HG02759 (cell line): ENCODE measurements around the gene COG1.
A peak's percentile ranks its signal among the peaks of the same experiment; 100 is the strongest.
"Not testable (repeated sequence)": the region's sequence is repeated elsewhere in the genome, so short reads cannot be mapped to it uniquely, and the experiment has no call there.

Experiments used
- ATAC-seq: cut with Tn5 transposase; IDR thresholded peaks from one replicate; pipeline ENCODE4 v1.9.1; 2021; ENCODE audit warnings: mild to moderate bottlenecking, moderate library complexity; ENCODE audit not compliant: unreplicated experiment

The COG1 gene, protein sequence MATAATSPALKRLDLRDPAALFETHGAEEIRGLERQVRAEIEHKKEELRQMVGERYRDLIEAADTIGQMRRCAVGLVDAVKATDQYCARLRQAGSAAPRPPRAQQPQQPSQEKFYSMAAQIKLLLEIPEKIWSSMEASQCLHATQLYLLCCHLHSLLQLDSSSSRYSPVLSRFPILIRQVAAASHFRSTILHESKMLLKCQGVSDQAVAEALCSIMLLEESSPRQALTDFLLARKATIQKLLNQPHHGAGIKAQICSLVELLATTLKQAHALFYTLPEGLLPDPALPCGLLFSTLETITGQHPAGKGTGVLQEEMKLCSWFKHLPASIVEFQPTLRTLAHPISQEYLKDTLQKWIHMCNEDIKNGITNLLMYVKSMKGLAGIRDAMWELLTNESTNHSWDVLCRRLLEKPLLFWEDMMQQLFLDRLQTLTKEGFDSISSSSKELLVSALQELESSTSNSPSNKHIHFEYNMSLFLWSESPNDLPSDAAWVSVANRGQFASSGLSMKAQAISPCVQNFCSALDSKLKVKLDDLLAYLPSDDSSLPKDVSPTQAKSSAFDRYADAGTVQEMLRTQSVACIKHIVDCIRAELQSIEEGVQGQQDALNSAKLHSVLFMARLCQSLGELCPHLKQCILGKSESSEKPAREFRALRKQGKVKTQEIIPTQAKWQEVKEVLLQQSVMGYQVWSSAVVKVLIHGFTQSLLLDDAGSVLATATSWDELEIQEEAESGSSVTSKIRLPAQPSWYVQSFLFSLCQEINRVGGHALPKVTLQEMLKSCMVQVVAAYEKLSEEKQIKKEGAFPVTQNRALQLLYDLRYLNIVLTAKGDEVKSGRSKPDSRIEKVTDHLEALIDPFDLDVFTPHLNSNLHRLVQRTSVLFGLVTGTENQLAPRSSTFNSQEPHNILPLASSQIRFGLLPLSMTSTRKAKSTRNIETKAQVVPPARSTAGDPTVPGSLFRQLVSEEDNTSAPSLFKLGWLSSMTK

DNA sequence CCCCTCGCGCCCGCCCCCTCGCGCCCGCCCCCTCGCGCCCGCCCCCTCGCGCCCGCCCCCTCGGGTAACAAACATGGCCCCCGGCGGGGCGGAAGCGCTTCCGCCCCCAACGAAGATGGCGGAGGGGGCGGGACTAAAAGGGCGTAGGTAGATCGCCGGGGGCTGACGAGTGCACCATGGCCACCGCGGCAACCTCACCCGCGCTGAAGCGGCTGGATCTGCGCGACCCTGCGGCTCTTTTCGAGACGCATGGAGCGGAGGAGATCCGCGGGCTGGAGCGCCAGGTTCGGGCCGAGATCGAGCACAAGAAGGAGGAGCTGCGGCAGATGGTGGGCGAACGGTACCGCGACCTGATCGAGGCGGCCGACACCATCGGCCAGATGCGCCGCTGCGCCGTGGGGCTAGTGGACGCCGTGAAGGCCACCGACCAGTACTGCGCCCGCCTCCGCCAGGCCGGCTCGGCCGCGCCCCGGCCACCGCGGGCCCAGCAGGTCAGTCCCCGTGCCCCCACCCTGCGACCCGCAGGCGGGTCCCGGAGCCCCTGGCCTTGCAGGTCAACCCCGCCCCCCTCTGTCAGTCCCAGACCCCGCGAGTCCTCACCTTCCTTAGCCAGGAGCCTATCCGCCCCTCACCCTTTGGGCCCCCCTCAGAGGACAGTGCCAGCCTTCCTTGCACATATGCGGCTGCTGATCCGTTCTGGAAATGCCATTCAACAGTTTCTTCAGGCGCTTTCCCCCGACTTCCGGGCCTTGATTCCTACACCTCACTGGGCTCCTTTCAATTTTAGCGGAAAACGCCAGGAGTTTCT is at the start of gene COG1:
Gene COG1 (plus strand): TSS at position 162 of the 808 bp plus-strand sequence. CDS start 15 bp downstream, at position 177.
- ATAC-seq, result peak; percentile 76

DNA sequence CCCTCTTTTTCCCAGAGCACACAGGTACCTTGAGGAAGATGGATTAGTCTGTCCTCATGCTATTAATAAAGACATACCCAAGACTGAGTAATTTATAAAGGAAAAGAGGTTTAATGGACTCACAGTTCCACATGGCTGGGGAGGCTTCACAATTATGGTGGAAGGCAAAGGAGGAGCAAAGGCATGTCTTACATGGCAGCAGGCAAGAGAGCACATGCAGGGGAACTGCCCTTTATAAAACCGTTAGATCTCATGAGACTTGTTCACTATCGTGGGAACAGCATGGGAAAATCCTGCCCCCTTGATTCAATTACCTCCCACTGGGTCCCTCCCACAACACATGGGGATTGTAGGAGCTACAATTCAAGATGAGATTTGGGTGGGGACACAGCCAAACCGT is 48.6 kb upstream of the COG1 start:
- ATAC-seq, result not testable (repeated sequence)

DNA sequence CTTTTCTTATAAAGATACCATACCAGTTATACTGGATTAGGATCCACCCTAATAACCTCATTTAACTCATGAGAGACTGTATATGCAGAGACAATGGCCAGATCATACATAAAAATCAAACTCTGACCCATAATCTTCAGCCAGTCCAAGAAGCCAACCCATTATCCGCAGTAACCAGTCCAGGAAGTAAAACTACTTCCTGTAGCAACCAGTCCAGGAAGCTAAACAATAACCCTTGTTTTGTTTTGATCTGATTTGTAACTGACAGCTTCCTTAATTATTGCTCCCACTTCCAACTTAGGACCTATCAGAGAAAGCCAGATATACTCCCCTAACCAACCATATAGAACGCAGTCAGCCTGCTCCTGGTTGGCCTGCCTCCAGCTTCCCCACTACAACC is 47.2 kb upstream of the COG1 start:
- no peak for ATAC-seq

DNA sequence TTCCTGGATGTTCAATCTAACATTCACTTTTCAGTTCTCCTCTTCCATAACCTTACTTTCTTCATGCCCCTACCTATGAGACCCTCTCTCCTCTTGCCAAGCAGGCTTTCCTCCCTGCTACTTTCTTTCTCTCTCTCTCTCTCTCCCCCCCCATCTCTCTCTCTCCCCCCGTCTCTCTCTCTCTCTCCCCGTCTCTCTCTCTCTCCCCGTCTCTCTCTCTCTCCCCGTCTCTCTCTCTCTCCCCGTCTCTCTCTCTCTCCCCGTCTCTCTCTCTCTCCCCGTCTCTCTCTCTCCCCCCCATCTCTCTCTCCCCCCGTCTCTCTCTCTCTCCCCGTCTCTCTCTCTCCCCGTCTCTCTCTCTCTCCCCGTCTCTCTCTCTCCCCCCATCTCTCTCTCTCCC is 45.1 kb upstream of the COG1 start:
- ATAC-seq, result not testable (repeated sequence)

DNA sequence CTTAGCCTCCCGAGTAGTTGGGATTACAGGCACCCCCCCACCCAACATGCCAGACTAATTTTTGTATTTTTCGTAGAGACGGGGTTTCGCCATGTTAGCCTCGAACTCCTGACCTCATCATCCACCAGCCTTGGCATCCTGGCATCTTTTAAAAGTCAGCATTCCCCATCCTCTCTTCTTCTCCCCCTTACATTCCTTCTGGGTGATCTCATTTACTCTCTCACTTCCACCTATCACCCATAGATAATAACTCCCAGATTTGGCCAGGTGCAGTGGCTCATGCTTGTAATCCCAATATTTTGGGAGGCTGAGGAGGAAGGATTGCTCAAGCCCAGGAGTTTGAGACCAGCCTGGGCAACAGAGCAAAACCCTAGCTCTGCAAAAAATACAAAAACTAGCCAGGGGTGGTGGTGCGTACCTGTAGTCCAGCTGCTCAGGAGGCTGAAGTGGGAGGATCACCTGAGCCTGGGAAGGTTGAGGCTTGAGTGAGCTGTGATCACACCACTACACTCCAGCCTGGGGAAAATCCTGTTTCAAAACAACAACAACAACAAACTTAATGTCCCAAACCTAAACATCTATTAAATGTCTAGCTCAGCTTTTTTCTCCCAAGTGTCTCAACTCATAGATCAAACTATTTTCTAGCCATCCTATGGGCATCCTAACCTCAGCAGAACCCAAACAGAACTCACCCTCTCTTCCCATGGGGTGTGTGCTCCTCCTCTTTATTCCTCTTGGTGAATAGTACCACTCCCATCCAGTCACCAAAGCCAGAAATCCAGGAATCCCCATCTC is 44.1 kb upstream of the COG1 start:
- ATAC-seq, result no peak

DNA sequence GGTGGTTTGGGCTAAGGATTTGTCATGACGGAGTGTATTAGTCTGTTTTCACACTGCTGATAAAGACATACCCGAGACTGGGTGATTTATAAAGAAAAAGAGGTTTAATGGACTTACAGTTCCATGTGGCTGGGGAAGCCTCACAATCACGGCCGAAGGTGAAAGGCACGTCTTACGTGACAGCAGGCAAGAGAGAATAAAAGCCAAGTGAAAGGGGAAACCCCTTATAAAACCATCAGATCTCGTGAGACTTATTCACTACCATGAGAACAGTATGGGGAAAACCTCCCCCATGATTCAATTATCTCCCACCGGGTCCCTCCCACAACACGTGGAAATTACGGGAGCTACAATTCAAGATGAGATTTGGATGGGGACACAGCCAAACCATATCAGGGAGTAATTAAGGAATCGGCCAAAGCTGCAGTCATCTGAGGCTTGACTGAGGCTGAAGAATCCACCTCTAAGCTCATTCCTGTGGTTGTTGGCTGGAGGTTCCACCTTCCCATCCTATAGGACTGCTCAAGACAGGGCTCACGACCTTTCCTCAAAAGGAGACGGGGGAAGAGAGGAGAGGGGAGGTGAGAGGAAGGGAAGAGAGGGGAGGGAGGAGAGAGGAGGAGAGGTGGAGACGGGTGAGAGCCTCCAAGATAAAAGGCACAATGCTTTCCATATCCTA is 42.1 kb upstream of the COG1 start:
- not testable (repeated sequence) for ATAC-seq

DNA sequence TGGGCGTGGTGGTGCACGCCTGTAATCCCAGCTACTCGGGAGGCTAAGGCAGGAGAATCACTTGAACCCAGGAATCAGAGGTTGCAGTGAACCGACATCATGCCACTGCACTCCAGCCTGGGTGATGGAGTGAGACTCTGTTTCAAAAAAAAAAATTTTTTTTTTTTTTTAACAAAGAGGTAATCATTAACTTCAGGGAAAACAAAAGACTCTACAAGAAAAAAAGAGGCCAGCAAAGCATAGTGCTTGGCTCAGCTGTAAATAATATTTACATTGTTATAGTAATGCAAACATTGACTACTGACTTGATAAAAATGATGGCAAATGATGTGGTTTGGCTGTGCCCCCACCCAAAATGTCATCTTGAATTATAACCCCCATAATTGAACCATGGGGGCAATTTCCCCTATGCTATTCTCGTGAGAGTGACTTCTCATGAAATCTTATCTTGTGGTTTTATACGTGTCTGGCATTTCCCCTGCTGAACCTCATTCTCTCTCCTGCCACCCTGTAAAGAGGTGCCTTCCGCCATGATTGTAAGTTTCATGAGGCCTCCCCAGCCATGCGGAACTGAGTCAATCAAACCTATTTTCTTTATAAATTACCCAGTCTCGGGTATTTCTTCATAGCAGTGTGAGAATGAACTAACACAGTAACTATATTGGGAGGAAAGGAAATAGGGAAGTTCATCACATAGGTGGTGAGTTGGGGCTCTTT is 40.8 kb upstream of the COG1 start:
- no peak for ATAC-seq

DNA sequence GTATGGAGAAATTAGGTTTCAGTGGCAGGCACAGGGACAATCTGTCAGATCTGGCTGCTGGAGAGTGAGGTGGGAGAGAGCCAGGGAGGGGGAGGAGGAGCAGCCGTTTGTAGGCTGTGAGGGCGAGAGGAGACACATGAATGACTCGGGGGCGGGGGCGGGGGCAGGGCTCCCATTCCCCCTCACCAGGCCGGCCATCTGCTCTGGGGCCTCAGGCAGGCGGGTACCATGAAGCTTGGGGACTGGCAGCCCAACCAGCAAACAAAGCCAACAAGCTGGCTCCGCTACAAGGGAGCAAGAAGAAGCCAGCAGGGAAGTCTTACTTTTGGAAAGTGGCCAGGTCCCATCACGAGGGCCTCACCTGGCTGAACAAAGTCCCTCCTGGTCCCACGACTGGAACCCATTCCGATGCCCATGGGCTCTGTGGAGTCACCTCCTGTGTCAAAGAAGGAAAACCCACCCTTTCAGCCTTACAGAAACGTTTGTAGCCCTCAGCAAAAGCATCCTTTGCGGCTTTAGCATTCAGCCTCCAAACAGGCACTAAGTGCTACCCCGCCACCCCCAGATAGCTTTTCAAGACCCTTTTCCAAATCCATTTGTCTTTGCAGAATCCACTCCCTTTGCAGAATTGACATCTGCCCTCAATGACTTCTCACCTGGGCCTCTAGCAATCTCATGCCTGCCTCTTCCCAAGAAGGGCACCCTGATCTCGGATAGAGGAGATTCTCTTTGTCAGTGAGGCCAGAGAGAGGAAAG is 37.3 kb upstream of the COG1 start:
- ATAC-seq, result peak; percentile 6

DNA sequence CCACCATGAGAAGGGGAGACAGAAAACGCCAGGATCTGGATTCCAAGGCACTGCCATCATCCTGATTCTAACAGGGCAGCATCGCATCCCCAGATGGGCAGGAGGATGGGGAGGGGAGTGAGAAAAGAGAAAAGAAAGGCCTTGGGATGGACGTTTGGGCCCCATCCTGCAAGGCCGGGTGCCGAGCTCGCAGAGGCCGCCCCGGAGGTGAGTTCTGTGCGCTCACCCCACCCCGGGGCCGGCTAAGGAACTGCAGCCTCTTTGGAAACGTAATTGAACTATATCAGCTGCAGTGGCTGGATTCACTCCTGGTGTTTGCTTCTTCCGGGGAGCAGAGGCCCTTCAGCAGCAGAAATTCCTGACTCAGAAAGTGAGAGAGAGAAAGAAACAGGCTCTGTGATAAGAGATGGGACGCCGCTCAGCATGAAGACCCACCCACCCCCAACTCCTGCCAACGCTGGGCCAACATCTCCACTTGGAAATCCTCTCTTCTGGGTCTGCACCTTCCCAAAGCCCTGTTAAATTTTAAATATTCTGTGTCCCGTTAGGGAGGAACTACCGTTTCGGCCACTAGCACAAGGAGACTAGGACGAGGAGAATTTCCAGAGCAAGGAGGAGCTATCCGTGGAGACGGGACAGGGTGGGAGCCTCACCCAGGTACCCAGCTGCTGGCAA is 36.6 kb upstream of the COG1 start:
- peak; percentile 76 for ATAC-seq

DNA sequence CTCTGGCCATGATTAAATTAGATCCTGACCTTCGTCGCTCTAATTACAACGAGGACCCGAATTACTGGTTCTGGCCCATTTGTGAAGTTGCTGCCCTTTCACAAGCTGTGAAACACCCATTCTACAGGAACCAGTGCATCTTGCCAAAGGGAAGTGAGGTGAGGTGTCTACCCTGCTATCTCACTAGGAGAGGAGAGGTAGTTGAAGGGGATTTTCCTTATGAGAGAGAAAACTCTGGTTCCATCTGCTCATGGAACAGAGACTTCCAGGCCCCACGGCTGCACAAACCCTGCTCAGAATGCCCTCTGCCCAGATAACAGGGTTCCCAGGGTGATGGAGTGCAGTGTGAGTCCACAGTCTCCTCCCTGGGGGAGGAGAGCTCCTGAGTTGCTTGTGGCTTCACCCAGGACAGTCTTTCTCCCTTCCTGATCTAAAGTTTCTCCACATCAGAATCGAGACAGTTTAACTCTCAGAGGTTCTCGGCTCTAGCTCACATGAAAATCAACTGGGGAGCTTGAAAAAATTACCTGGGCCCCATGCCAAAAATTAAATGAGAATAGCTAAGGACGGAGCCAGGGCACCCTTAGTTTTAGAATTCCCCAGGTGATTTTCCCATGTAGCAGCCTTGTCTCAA is 35.9 kb upstream of the COG1 start:
- ATAC-seq, result peak; percentile 45

DNA sequence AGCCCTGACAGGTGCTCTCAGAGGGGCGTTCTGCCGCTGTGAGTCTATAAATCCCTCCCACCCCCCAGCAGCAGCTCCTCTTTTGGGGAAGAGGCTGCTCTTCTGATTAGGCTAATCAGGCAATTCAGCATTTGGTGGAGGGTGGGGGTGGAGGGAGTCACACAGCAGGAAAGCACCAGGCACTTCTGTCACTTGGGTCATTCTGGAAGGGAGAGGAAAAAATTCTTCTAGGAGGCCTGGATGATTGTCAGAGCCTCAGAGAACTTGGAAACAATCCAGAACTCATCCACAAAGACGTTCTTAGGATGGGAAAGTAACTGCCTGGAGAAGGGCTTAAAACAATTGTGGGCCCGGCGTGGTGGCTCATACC is 35.3 kb upstream of the COG1 start:
- no peak for ATAC-seq

DNA sequence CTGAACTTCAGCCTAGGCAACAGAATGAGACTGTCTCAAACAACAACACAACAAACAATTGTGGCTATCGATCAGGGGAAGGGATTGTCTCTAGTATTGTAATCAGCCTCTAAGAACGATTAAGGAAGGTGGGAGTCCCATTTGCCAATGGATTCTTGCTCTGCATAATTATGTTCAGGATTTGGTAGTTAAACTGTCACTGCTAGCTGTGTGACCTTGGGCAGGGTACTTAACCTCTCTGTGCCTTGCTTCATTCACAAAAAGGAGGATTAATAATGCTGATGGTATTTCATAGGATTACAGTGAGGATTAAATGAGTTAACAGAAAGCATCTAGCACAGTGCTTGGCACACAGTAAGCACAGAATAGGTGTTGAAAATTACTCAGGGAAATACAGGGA is 34.7 kb upstream of the COG1 start:
- ATAC-seq, result no peak

DNA sequence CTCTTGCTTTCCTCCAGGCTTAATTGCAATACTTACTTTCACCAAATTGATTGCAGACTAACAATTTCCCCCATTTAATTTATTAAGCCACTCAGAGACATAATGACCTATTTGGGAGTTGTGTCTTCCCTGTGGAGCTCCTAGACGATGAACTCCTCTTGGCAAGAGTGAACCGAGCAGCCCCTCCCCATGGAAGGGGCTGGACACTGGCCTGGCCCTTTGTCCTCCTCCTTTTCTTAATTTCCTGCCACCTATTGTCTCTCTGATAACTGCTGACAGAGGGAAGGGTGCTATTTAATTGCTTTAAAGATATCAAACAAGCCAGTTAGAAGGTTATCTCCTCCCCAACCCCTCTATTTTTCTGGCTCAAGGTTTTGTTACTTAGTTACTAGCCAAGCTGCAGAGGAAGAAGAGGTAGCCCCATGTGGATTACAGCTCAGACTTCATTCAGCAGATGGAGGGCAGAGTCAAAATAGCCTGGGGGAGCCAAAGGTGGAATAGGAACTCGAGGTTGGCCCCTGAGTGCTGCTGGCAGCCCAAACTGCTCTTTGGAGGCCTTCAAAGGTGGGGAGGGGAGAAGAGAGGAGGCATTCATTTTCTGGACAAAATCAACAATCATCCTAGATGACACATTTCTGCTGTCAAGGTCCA is 31.8 kb upstream of the COG1 start:
- ATAC-seq, result no peak

DNA sequence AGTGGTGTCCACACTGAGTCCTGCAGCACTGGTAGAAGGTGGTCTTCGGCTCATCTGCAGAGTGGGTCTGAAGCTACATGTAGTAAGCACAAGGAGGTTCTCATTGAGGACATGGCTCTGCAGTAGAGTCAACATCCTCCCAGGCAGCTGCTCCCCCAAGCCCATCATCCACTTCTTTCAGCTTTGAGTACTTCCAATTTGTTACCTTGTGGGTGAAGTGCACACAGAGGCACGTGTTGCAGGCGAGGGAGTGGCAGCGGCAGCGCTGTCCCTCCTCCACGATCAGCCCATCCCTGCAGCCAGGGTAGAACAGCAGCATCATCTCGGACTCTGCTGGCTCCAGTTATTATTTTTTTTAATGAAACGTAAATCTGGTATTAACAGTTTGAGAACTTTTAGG is 29.8 kb upstream of the COG1 start:
- ATAC-seq, result no peak

DNA sequence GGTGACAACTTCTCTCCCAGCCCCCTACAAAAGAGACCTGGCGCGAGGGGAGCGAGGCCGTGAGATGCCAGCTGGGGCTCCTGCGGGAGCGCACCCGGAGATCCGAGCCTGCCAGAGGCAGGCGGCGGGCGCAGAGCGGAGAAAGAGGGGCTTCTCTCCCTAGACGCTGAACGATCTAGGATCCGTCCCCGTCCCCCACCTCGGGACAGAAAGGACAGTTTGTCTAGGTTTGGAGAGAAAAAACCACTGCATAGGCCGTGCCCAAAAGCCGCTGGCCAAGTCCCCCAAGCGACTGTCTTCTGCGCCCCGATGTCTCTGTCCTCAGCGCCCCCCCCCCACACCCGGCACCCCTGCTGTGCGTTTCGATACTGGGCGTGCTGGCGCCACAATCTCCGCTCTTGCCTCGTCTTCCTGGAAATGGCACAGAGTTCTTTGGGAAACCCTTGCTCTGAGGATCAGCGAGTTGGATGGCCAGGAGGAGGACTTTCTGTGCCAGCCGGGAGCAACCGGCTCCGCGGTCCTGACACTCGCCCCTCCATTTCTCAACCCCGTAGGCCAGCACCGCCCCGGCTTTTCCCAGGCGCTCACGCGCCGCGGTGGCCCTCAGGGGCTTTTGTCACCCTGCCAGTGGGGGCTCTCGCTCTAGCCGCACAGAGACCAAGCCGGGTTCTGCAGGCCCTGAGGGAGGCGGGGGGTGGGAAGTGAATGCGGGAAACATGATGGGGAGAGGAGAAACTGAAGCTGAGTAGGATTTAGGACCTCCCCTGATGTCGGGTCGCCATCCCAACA is 27.0 kb upstream of the COG1 start:
- ATAC-seq, result no peak
